OCI-LY7 (cell line): Measurements from ENCODE around the gene LIX1.

Source experiments
- EZH2phosphoT487 ChIP-seq: fragments of 200-600 bp; sonication (generic); IDR thresholded peaks from 2 replicates; pipeline ENCODE4 v1.6.1; 2018; ENCODE audit warnings: low read depth, borderline replicate concordance, mild to moderate bottlenecking, mixed run types, antibody characterized with exemption, low read length, moderate library complexity, mixed read lengths
- TF ChIP-seq, protein P1 (sequence below): fragments of 200-600 bp; sonication (generic); conservative IDR thresholded peaks from 2 replicates; pipeline ENCODE4 v1.5.1; 2014; ENCODE audit warnings: mild to moderate bottlenecking, antibody characterized with exemption, low read length, moderate library complexity, mixed read lengths

DNA sequence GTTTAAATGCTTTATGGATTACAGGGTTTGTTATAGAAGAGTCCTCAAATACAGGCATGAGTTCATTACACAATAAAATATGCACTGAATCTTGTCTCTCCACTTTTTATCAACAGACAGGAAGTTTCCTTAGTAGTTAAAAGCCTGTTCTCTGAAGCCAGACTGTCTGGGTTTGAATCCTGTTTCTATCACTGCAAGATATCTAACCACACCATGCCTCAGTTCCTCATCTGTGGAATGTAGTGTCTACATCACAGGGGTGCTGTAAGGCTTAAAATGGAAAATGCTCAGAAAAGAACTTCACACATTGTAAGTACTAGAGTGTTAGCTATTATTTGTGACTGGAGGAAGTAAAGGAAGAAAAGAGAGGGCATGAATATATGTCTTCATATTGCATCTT, 9.3 kb downstream of the LIX1 start:
- TF ChIP-seq, protein P1, sequence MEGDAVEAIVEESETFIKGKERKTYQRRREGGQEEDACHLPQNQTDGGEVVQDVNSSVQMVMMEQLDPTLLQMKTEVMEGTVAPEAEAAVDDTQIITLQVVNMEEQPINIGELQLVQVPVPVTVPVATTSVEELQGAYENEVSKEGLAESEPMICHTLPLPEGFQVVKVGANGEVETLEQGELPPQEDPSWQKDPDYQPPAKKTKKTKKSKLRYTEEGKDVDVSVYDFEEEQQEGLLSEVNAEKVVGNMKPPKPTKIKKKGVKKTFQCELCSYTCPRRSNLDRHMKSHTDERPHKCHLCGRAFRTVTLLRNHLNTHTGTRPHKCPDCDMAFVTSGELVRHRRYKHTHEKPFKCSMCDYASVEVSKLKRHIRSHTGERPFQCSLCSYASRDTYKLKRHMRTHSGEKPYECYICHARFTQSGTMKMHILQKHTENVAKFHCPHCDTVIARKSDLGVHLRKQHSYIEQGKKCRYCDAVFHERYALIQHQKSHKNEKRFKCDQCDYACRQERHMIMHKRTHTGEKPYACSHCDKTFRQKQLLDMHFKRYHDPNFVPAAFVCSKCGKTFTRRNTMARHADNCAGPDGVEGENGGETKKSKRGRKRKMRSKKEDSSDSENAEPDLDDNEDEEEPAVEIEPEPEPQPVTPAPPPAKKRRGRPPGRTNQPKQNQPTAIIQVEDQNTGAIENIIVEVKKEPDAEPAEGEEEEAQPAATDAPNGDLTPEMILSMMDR = no peak
- TF ChIP-seq EZH2phosphoT487 = no peak
